AG04450 (cell line): ENCODE measurements around the gene MED19. TPM values are rescaled to one million over a fixed set of nuclear protein-coding genes. Genes with fewer than 3 reads are reported as not detected.

Experiments
- CTCF ChIA-PET: fragments of 300-600, 350-600 bp; formaldehyde crosslinking; extraction: SDS; loops from one replicate; lab custom pipeline; 2022; ENCODE audit warnings: antibody characterized with exemption, inconsistent platforms; lab: Charles Lee
- POLR2A ChIA-PET: fragments of 350-600 bp; formaldehyde crosslinking; extraction: SDS; loops from one replicate; lab custom pipeline; 2021; ENCODE audit warnings: antibody characterized with exemption, inconsistent platforms; lab: Yijun Ruan, JAX
- DNase-seq: peaks from one replicate; pipeline ENCODE4 v3.0.0-alpha.2; 2011; ENCODE audit warnings: low read depth, low spot score
- H3K27ac ChIP-seq: one replicate; pipeline ENCODE4 v1.5.1; 2012; ENCODE audit warnings: low read depth, low read length, control low read depth
- H3K27me3 ChIP-seq: one replicate; pipeline ENCODE4 v1.6.0; 2012; ENCODE audit warnings: low read length; ENCODE audit not compliant: control insufficient read depth, insufficient read depth
- H3K4me3 ChIP-seq: 2 replicates; pipeline ENCODE4 v1.5.1; 2011; ENCODE audit warnings: mild to moderate bottlenecking, low read depth, low read length, control low read depth
- H3K9me3 ChIP-seq: 2 replicates; pipeline ENCODE4 v1.5.1; 2012; ENCODE audit warnings: low read length; ENCODE audit not compliant: control insufficient read depth, insufficient read depth
- polyA plus RNA-seq: library from polyadenylated mRNA; depleted of rRNA; stranded (reverse); fragments of >200 nt; gene quantifications from 2 replicates; pipeline ENCODE4 v1.2.3, GENCODE V29; 2011; rRNA removed
- small RNA-seq: library from RNA; depleted of rRNA; stranded (forward); fragments of <200 nt; gene quantifications from one replicate; pipeline ENCODE3, GENCODE V24; 2012; ENCODE audit warnings: low read depth; ENCODE audit not compliant: insufficient read length
- TF ChIP-seq, protein P1 (sequence below): IDR thresholded peaks from 2 replicates; pipeline ENCODE4 v1.5.1; 2011; ENCODE audit warnings: low read depth, low read length, control low read depth, inconsistent platforms

MED19 gene
- polyA plus RNA-seq, 1 experiment: 28.8 TPM

DNA sequence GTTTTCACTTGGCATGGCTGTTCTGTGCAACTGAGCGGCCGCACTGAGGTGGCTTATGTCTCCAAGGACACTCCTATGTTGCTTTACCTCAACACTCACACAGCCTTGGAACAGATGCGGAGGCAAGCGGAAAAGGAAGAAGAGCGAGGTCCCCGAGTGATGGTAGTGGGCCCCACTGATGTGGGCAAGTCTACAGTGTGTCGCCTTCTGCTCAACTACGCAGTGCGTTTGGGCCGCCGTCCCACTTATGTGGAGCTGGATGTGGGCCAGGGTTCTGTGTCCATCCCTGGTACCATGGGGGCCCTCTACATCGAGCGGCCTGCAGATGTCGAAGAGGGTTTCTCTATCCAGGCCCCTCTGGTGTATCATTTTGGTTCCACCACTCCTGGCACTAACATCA is 52.3 kb downstream of the MED19 start:
- no peak overlapping the region for H3K27ac ChIP-seq
- ChIA-PET POLR2A (no interaction called here), CTCF (interaction anchor here (1.4 to 1.6 kb wide), 2 partner anchors 19 to 92 kb away, joined by 3 to 5 read pairs; partner anchors contain the start of gene UBE2L6)
- TF ChIP-seq, protein P1, sequence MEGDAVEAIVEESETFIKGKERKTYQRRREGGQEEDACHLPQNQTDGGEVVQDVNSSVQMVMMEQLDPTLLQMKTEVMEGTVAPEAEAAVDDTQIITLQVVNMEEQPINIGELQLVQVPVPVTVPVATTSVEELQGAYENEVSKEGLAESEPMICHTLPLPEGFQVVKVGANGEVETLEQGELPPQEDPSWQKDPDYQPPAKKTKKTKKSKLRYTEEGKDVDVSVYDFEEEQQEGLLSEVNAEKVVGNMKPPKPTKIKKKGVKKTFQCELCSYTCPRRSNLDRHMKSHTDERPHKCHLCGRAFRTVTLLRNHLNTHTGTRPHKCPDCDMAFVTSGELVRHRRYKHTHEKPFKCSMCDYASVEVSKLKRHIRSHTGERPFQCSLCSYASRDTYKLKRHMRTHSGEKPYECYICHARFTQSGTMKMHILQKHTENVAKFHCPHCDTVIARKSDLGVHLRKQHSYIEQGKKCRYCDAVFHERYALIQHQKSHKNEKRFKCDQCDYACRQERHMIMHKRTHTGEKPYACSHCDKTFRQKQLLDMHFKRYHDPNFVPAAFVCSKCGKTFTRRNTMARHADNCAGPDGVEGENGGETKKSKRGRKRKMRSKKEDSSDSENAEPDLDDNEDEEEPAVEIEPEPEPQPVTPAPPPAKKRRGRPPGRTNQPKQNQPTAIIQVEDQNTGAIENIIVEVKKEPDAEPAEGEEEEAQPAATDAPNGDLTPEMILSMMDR: no peak
- H3K9me3 ChIP-seq: no peaks in the 10 kb centered on the region
- no peak for DNase-seq
- H3K4me3 ChIP-seq: no peak overlapping the region
- no peaks in the 10 kb centered on the region for H3K27me3 ChIP-seq

DNA sequence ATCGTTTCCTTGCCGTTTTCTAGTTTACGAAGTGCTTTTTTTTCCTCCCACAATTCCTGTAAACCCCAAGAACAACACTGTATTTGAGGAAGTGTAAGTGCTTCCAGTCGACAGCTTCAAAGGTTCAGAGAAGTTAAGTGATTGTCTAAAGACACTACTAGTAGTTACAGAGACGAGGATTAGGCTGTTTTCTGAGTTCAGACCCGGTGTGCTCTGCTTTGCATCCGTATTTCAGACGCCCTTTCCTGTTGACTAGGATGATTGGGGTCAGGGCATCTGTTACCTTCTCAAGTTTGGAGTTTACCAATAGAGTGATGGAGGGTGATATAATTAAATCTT is 54.0 kb downstream of the MED19 start:
- ChIA-PET CTCF (interaction anchor here (0.9 to 1.5 kb wide), 2 partner anchors 14 to 90 kb away, joined by 4 to 8 read pairs; no protein-coding TSS in a partner anchor), POLR2A (interaction anchor here (1.4 kb wide), 1 partner anchor 9 kb away, joined by 4 read pairs; no protein-coding TSS in a partner anchor)

DNA sequence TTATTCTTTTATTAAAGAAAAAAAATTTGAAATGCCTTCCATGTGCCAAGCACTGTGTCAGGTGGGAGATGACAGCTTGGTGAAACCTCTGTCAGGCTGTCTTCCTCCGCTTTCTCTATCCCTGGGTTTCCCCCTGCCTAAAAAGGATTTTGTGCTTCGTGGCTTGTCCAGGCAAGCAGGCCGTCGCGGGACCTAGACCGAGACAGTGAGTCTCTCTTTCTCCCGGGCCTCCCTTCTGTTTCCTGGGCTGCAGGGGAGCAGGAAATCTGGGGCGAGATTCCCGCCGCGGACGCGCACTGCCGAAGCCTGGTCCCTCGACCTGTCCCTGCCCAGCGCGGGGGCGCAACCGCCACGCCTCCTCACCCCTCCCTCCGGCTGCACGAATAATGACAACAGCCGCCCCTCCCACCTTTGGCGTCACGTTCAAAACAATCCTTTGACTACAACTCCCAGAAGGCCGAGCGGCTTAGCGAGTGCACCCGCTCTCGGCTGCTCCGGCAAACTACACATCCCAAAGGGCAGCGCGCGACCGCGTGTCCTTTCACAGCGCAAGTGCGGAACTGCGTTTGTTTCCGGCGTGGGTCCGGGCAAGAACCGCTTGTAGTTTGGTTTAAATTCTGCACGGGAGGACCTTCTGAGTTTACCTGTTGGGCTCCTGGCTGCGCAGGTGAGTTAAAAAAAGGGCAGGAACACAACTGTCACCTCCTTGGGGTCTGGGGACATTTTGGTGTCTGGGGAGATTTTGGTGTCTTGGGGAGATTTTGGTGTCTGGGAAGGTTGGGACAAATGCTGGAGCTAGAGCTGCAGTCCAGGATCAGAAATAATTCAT is 54.6 kb downstream of the MED19 start, which contains the start of gene CLP1:
Gene CLP1 (plus strand): TSS at position 569 of the 829 bp plus-strand sequence. CDS start 1,715 bp downstream, outside the sequence.
- TF ChIP-seq, protein P1: no peak
- peak within 1 kb of the TSS; percentile 72 for H3K27ac ChIP-seq
- H3K4me3 ChIP-seq: peak within 1 kb of the TSS; percentile 73
- no peaks in the 10 kb centered on the region for H3K9me3 ChIP-seq
- CTCF ChIA-PET: interaction anchor here (0.9 to 1.5 kb wide), 2 partner anchors 13 to 89 kb away, joined by 4 to 8 read pairs; no protein-coding TSS in a partner anchor
- DNase-seq: peak; percentile 95
- POLR2A ChIA-PET: interaction anchor here (1.4 kb wide), 1 partner anchor 9 kb away, joined by 4 read pairs; no protein-coding TSS in a partner anchor
- H3K27me3 ChIP-seq: no peaks in the 10 kb centered on the region

More for the DNA sequence above, 54.0 kb downstream of the MED19 start:
- Histone ChIP-seq H3K27ac (no peak overlapping the region), H3K9me3 (no peaks in the 10 kb centered on the region), H3K4me3 (peak overlapping the region; percentile 73), H3K27me3 (no peaks in the 10 kb centered on the region)
- no peak for DNase-seq
- TF ChIP-seq, protein P1: no peak

DNA sequence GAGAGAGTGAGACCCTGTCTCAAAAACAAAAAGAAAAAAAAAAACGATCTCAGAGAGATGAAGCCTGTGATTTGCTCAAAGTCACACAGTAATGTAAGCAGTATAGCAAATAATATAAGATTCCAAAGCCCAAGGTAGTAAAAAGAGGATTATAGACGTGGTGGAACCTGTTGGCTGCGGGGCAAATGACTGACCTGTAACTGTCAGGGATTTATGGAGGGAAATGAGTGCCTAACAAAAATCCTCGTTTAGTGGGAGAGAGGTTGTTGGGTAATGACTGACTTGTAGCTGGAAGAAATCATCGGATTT is 55.2 kb downstream of the MED19 start:
- peak overlapping the region; percentile 72 for H3K27ac ChIP-seq
- H3K4me3 ChIP-seq: peak overlapping the region; percentile 57
- POLR2A ChIA-PET: interaction anchor here (1.4 kb wide), 1 partner anchor 10 kb away, joined by 4 read pairs; no protein-coding TSS in a partner anchor
- CTCF ChIA-PET: interaction anchor here (0.9 to 1.5 kb wide), 3 partner anchors 13 to 130 kb away, joined by 5 to 8 read pairs (median 5); no protein-coding TSS in a partner anchor
- TF ChIP-seq, protein P1: no peak
- no peaks in the 10 kb centered on the region for H3K27me3 ChIP-seq
- no peak for DNase-seq
- no peaks in the 10 kb centered on the region for H3K9me3 ChIP-seq

Small RNA genes lying within 50 kb of the gene (small RNA-seq; reads per million reads assigned to genes)
- not detected for gene TMX2-CTNND1

Other genes starting within 250 kb of the MED19 start
- 14.6 and 17.5 TPM in 2 replicates for gene SLC43A1, start 196.5 kb downstream of the MED19 start, polyA plus RNA-seq
- gene TIMM10, start 181.5 kb downstream of the MED19 start, polyA plus RNA-seq: 76.6 and 82.8 TPM in 2 replicates
- not detected in 2 replicates for gene SMTNL1, start 174.6 kb downstream of the MED19 start, polyA plus RNA-seq
- 63.8 and 76.8 TPM in 2 replicates for gene UBE2L6, start 144.5 kb downstream of the MED19 start, polyA plus RNA-seq
- 15.2 and 21.1 TPM in 2 replicates for gene SERPING1, start 114.5 kb downstream of the MED19 start, polyA plus RNA-seq
- 0.83 and 1.1 TPM in 2 replicates for gene YPEL4, start 62.3 kb downstream of the MED19 start, polyA plus RNA-seq
- gene CLP1, start 54.5 kb downstream of the MED19 start, polyA plus RNA-seq: 17.7 and 18.0 TPM in 2 replicates
- gene ZDHHC5, start 44.1 kb downstream of the MED19 start, polyA plus RNA-seq: 56.7 and 64.3 TPM in 2 replicates
- gene TMX2, start 378 bp upstream of the MED19 start, polyA plus RNA-seq: 84.7 and 91.7 TPM in 2 replicates
- gene SELENOH, start 29.3 kb upstream of the MED19 start, polyA plus RNA-seq: 94.8 and 104 TPM in 2 replicates
- gene BTBD18, start 39.6 kb upstream of the MED19 start, polyA plus RNA-seq: not detected in 2 replicates
- 190 and 191 TPM in 2 replicates for gene CTNND1, start 49.6 kb upstream of the MED19 start, polyA plus RNA-seq